Liver (tissue), 9 donors: ENCODE results near the gene PLCB1. TPM values are rescaled to one million over a fixed set of nuclear protein-coding genes. Genes with fewer than 3 reads are reported as not detected.

ENCODE experiments used
- DNase-seq: peaks from one replicate; pipeline ENCODE4 v3.0.0-alpha.2; 2017; ENCODE audit warnings: low spot score
- H3K27ac ChIP-seq, 2 donors: one replicate each; pipeline ENCODE4 v1.7.0; 2013; ENCODE audit warnings: inconsistent platforms in 2 of 2, low read length in 2 of 2, control low read depth in 1 of 2, low read depth in 1 of 2, mild to moderate bottlenecking in 1 of 2
- H3K27me3 ChIP-seq, 4 donors: one replicate each; pipeline versions ENCODE4 v1.6.1 to v1.7.0; 2013; ENCODE audit warnings: low read length in 3 of 4, inconsistent platforms in 1 of 4, mild to moderate bottlenecking in 1 of 4, moderate library complexity in 1 of 4; ENCODE audit not compliant: control insufficient read depth in 4 of 4, insufficient read depth in 4 of 4
- H3K36me3 ChIP-seq, 4 donors: one replicate each; pipeline versions ENCODE4 v1.6.1 to v1.7.0; 2013; ENCODE audit warnings: low read length in 3 of 4, mild to moderate bottlenecking in 3 of 4, low read depth in 1 of 4, moderate library complexity in 1 of 4; ENCODE audit not compliant: control insufficient read depth in 4 of 4, insufficient read depth in 3 of 4
- H3K4me1 ChIP-seq, 4 donors: one replicate each; pipeline versions ENCODE4 v1.6.1 to v1.7.0; 2013; ENCODE audit warnings: low read length in 3 of 4, mild to moderate bottlenecking in 3 of 4, moderate library complexity in 1 of 4; ENCODE audit not compliant: control insufficient read depth in 4 of 4, insufficient read depth in 4 of 4
- H3K4me3 ChIP-seq, 3 donors: one replicate each; pipeline versions ENCODE4 v1.6.1 to v1.7.0; 2013; ENCODE audit warnings: low read length in 3 of 3, control low read depth in 1 of 3, low read depth in 1 of 3, mild to moderate bottlenecking in 1 of 3
- H3K9ac ChIP-seq, 2 donors: one replicate each; pipeline ENCODE4 v1.7.0; 2013; ENCODE audit warnings: low read length in 2 of 2, mild to moderate bottlenecking in 2 of 2, moderate library complexity in 2 of 2, control low read depth in 1 of 2, low read depth in 1 of 2
- H3K9me3 ChIP-seq, 4 donors: one replicate each; pipeline versions ENCODE4 v1.6.1 to v1.7.0; 2013; ENCODE audit warnings: low read length in 3 of 4; ENCODE audit not compliant: control insufficient read depth in 4 of 4
- ATF3 ChIP-seq: IDR thresholded peaks from 2 replicates; pipeline ENCODE4 v1.6.1; 2016; ENCODE audit warnings: antibody characterized with exemption
- CTCF ChIP-seq: fragments of 150-350 bp; IDR thresholded peaks from 2 replicates; pipeline ENCODE4 v1.5.1; 2017; ENCODE audit warnings: improper control_type of control experiment, low read depth, low read length; ENCODE audit not compliant: missing input control
- EGR1 ChIP-seq, 2 donors: IDR thresholded peaks; 2 replicates each; pipeline ENCODE4 v1.6.1; 2016 to 2018; ENCODE audit warnings: antibody characterized with exemption in 2 of 2, low read depth in 2 of 2
- FOXA1 ChIP-seq: IDR thresholded peaks from 2 replicates; pipeline ENCODE4 v1.6.1; 2016; ENCODE audit warnings: antibody characterized with exemption
- FOXA2 ChIP-seq: IDR thresholded peaks from 2 replicates; pipeline ENCODE4 v1.6.1; 2016; ENCODE audit warnings: antibody characterized with exemption
- GABPA ChIP-seq, 2 donors: IDR thresholded peaks in 1 of 2; conservative IDR thresholded peaks in 1 of 2; 2 replicates each; pipeline ENCODE4 v1.6.1; 2016; ENCODE audit warnings: antibody characterized with exemption in 2 of 2, mild to moderate bottlenecking in 1 of 2, moderate library complexity in 1 of 2
- HNF4A ChIP-seq, 2 donors: conservative IDR thresholded peaks; 2 replicates each; pipeline ENCODE4 v1.6.1; 2016; ENCODE audit warnings: antibody characterized with exemption in 2 of 2, mild to moderate bottlenecking in 2 of 2
- HNF4G ChIP-seq: IDR thresholded peaks from 2 replicates; pipeline ENCODE4 v1.6.1; 2016; ENCODE audit warnings: antibody characterized with exemption
- JUND ChIP-seq, 2 donors: IDR thresholded peaks; 2 replicates each; pipeline ENCODE4 v1.6.1; 2016; ENCODE audit warnings: antibody characterized with exemption in 2 of 2
- MAX ChIP-seq: IDR thresholded peaks from 2 replicates; pipeline ENCODE4 v1.6.1; 2016; ENCODE audit warnings: antibody characterized with exemption
- NR2F2 ChIP-seq: IDR thresholded peaks from 2 replicates; pipeline ENCODE4 v1.6.1; 2016; ENCODE audit warnings: antibody characterized with exemption
- RAD21 ChIP-seq, 2 donors: IDR thresholded peaks; 2 replicates each; pipeline ENCODE4 v1.6.1; 2016; ENCODE audit warnings: antibody characterized with exemption in 2 of 2, mild to moderate bottlenecking in 2 of 2
- REST ChIP-seq: IDR thresholded peaks from 2 replicates; pipeline ENCODE4 v1.6.1; 2016; ENCODE audit warnings: antibody characterized with exemption, mild to moderate bottlenecking
- RXRA ChIP-seq, 2 donors: IDR thresholded peaks; 2 replicates each; pipeline ENCODE4 v1.6.1; 2017 to 2018; ENCODE audit warnings: antibody characterized with exemption in 2 of 2, mild to moderate bottlenecking in 1 of 2
- SP1 ChIP-seq: IDR thresholded peaks from 2 replicates; pipeline ENCODE4 v1.6.1; 2018; ENCODE audit warnings: antibody characterized with exemption, mild to moderate bottlenecking
- TAF1 ChIP-seq: conservative IDR thresholded peaks from 2 replicates; pipeline ENCODE4 v1.6.1; 2016; ENCODE audit warnings: antibody characterized with exemption, mild to moderate bottlenecking
- YY1 ChIP-seq: IDR thresholded peaks from 2 replicates; pipeline ENCODE4 v1.6.1; 2016; ENCODE audit warnings: antibody characterized with exemption, mild to moderate bottlenecking
- WGBS: extraction: QIAGEN DNeasy Blood & Tissue Kit; methylation state at CpG from one replicate; pipeline ENCODE4 v1.1.7; 2013; 5-methylcytosine and 5-hydroxymethylcytosine counted together
- polyA plus RNA-seq, 2 donors: library from polyadenylated mRNA; stranded (reverse) in 1 of 2; unstranded in 1 of 2; fragments of 200-250 nt in 1 of 2; fragments of >200 nt in 1 of 2; fragmentation: Nextera tagmentation in 1 of 2; extraction: Ambion mirVana in 1 of 2; gene quantifications; one replicate each; pipeline versions ENCODE4 v1.2.1 to v1.2.3, GENCODE V29; 2013 to 2015
- total RNA-seq, 2 donors: library from RNA; depleted of rRNA; stranded (reverse); fragments of >200 nt; gene quantifications; one replicate each; pipeline ENCODE4 v1.2.3, GENCODE V29; 2014
- donor health status: healthy.
- donor health status: healthy.
- donor health status: healthy.
- donor health status: healthy.
- donor health status: healthy.

The PLCB1 gene
- total and polyA plus RNA-seq, 4 donors = 3.7 to 13.5 (median 5.9) TPM

GRCh38 chr20:8232332-8232731, 100.3 kb downstream of the PLCB1 start:
- no peaks in the 10 kb centered on the region for H3K36me3 ChIP-seq
- no peak for DNase-seq
- WGBS = 74% methylated on average over 3 of the region's 3 CpGs
- no peak for TF ChIP-seq FOXA2
- no peak for TF ChIP-seq RAD21 (IDR thresholded peaks at IDR 0.05)
- no peak for TF ChIP-seq MAX
- TF ChIP-seq YY1 = no peak
- no peak for TF ChIP-seq REST
- no peak for TF ChIP-seq NR2F2
- no peak for TF ChIP-seq RXRA (IDR thresholded peaks at IDR 0.05)
- no peak for TF ChIP-seq FOXA1
- no peak for TF ChIP-seq JUND (IDR thresholded peaks at IDR 0.05)
- TF ChIP-seq ATF3 = no peak
- TF ChIP-seq CTCF = no peak
- no peak overlapping the region for H3K9ac ChIP-seq
- H3K27me3 ChIP-seq = no peaks in the 10 kb centered on the region
- peaks cover 0 to 5% (median 2%) of the 10 kb centered on the region in 4 donors for H3K4me1 ChIP-seq
- H3K4me3 ChIP-seq = no peak overlapping the region
- H3K9me3 ChIP-seq = no peaks in the 10 kb centered on the region
- H3K27ac ChIP-seq = no peak overlapping the region

GRCh38 chr20:8234580-8234979, 102.5 kb downstream of the PLCB1 start:
- Histone ChIP-seq H3K4me1 (no peaks in the 10 kb centered on the region), H3K4me3 (no peak overlapping the region), H3K9ac (no peak overlapping the region), H3K36me3 (no peaks in the 10 kb centered on the region), H3K9me3 (no peaks in the 10 kb centered on the region), H3K27me3 (no peaks in the 10 kb centered on the region), H3K27ac (no peak overlapping the region)
- DNase-seq = no peak
- WGBS = 84% methylated on average over 2 of the region's 2 CpGs
- TF ChIP-seq MAX (no peak), SP1 (no peak), ATF3 (no peak), HNF4G (no peak), EGR1 (IDR thresholded peaks at IDR 0.05; ENCODE audit: low read depth in 2 of 2) (no peak), REST (no peak), NR2F2 (no peak), HNF4A (conservative IDR thresholded peaks at IDR 0.05) (no peak), FOXA1 (no peak), CTCF (no peak), GABPA (IDR thresholded peaks at IDR 0.05 in 1 of 2, conservative IDR thresholded peaks at IDR 0.05 in 1 of 2) (no peak), TAF1 (no peak), JUND (IDR thresholded peaks at IDR 0.05) (no peak), YY1 (no peak), FOXA2 (no peak), RXRA (IDR thresholded peaks at IDR 0.05) (no peak)
